Posterior cingulate gyrus (tissue), 11 donors: Measurements from ENCODE around the gene AGR2.

Experiments
- DNase-seq, 10 donors: peaks; one replicate each; pipeline versions ENCODE4 v3.0.0 to v3.0.0-alpha.2; 2020 to 2021; ENCODE audit warnings: mixed read lengths in 3 of 10
- intact Hi-C: fragments of 100-400 bp; cut with DNase I; formaldehyde crosslinking; loops from one replicate; pipeline ENCODE4 v1.15.1; 2023

AGR2 gene

GRCh38 chr7:16815001-16815400, 10.2 kb upstream of the AGR2 start:
- intact Hi-C loops, result no loop called here
- DNase-seq, result no peak

DNA sequence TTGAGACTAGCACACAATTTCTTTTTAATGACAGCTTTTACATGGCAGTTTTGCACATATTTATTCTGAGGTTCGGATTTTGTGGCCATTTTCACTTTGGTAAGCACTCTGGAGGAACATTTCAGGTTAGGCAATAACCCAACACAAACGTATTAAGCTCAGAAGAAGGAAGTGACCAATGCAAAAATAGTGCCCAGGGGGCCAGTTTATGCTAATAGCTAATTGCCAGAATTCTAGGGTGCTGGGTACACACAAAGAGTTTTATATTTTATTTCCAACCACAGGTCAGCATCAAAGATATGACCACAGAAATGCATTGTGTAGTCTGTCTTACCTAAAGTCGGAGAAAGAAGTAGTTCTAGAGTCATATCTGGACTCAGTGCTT, 8.4 kb upstream of the AGR2 start:
- intact Hi-C loops, result no loop called here
- DNase-seq, result no peak

GRCh38 chr7:16812542-16813231, 7.9 kb upstream of the AGR2 start:
- intact Hi-C loops, result no loop called here

GRCh38 chr7:16811551-16811950, 6.8 kb upstream of the AGR2 start:
- intact Hi-C loops, result no loop called here
- DNase-seq, result no peak

More at GRCh38 chr7:16812542-16813231, 7.9 kb upstream of the AGR2 start:
- DNase-seq, result no peak

- intact Hi-C loops, result no loop called here
- DNase-seq, result no peak
These were observed 5.8 kb upstream of the AGR2 start for GRCh38 chr7:16810573-16810972.

DNA sequence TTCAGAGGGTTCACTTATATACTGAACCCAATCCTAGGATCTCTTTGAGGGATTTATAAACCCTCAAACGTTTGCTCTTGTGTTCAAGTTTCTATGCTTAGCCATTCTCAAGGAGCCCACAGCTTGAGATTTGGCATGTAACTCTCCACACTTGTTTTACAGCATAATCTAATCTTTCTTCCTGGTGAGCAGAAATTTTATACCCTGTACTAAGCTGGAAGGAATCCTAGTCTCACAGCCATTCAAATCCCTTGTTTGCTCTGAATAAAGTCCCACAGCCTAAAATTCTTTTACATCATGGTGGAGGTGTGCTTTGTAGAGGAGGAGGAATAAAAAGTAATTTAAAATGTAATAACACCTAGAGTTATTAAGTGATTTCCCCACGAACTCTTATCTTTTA, 5.3 kb upstream of the AGR2 start:
- intact Hi-C loops, result no loop called here
- no peak for DNase-seq

DNA sequence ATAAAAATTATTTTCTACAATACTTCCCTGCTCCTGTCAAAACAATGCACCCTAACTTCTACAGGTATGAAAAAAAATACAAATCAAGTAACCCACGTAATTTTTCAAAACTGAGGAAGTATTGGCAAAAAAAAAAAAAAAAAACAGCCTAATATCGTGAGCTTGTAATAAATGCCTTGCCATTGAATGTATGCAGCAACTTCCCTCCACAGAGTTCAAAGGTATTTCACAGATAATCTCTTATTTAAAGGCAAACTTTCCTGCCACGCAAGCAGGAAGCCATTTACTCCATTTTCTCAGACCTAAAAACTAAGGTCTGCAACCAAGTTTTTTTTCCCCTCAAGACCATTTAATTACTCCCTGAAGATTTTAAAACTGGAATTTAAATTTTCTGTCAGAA, 642 bp upstream of the AGR2 start:
- no peak for DNase-seq
- intact Hi-C loops, result no loop called here

DNA sequence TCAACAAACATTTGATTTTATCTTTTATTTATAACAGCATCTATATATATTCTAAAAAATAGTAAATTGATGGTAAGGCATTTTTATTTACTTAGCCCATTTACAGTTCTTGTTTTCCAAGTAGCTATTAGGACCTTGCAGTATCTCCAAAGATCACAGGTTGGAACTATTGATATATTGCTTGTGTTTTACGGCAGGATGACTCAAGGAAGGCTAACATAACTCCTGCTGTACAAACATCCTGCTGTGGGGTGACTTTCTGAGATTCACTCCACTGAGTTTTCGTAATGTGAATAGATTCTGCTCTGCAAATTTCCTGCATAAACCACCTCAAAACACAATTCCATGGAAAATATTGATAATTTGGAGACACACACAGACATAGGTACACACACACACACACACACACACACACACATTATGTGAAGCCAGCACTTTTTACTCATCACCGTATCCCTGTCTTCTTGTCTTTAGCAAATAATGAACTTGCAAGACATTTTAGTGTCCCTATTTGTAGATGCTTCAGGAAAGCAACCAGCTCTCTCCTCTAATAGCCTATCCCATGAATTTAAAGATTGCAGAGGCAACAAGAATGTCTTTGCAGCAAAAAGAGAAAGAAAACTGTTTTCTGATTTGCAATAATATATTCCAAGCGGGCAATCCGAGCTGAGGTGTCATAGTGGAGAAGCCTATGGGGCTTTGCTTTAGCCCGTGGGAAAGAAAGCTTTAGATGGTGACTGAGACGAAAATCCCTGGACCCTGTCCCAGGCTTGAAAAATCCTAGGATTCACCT, 722 bp downstream of the AGR2 start:
- intact Hi-C loops, result loop anchor here (5.0 kb wide), 1 partner anchor 113 kb away; no protein-coding TSS in a partner anchor
- no peak for DNase-seq

DNA sequence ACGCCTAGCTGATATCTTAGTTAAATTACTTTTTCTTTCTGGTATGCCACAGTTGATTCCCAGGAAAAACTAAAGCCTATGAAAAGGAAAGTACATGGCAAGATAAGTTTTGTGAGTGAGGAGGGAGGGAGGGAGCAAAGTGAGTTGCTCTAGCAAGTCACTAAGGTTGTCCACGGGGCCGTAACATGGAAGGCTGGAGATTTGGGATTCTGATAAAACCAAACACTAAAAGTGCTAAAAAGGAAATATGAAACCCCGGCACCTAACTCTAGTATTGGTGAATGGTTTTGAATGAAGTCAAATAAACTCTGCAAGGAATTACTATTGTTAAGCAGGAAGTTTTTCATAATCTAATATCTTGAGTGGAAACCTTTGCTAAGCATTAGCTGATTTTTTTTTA, 1.7 kb downstream of the AGR2 start:
- intact Hi-C loops, result loop anchor here (5.0 kb wide), 1 partner anchor 114 kb away; no protein-coding TSS in a partner anchor

GRCh38 chr7:16801579-16801978, 3.2 kb downstream of the AGR2 start:
- intact Hi-C loops, result loop anchor here (5.0 kb wide), 1 partner anchor 116 kb away; no protein-coding TSS in a partner anchor
- DNase-seq, result no peak

More for the DNA sequence above, 1.7 kb downstream of the AGR2 start:
- no peak for DNase-seq

GRCh38 chr7:16801111-16801542, 3.7 kb downstream of the AGR2 start:
- intact Hi-C loops, result loop anchor here (5.0 kb wide), 1 partner anchor 116 kb away; no protein-coding TSS in a partner anchor
- DNase-seq, result no peak

DNA sequence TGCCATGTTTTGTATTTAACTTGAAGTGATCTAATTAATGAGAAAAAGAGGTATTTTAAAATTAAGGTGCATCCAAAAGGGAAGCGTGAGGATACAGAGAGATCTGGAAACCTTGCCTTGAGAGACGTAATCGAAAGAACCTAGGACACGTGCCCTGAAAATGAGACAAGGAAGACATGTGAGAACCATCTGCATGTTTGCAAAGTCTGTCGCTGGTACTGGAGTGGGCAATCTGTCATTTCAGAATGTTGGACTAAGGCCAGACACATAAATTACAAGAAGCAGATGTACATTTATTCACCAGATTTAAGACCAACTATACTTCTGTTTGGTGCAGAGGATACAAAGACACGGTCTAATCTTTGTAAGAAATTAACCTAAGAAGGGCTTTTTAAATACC, 9.2 kb downstream of the AGR2 start:
- DNase-seq, result no peak
- intact Hi-C loops, result no loop called here

DNA sequence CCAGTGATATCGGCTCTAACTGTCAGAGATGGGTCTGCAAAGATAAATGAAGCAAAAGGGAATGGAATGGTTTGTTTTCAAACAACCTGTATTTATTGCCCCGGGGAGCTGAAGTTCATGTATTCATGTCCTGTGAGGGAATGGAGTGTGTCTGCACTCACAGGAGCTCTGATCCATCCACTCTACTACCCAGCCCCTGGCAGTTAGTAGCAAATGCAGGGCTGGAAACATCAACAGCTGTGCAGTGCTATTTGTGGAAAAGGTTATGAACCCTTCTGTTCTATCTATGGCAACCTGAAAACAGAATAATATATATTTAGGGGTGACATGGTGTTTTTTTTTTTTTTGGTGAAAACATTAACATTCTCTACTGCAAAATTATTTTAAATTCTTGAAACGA, 9.8 kb downstream of the AGR2 start:
- intact Hi-C loops, result no loop called here

GRCh38 chr7:16791905-16792698, 12.7 kb downstream of the AGR2 start:
- intact Hi-C loops, result no loop called here
- no peak for DNase-seq

More for the DNA sequence above, 9.8 kb downstream of the AGR2 start:
- DNase-seq, result no peak

DNA sequence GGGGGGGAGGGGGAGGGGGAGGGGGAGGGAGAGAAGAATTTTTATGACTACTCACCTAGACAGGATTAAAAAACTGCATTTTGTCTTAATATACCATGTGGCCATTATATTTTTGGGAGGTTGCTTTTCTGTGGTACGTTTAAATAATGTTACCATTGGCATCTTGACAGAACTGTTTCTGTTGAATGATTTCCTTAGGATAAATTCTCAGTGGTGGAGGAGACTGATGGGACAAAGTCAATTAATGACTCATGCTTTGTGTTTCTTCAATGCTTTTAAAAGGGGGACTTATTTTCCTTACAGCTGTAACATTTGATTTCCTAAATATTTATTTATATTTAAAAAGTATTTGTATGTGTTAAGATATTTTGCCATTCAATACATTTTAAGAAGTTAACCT, 13.7 kb downstream of the AGR2 start:
- no peak for DNase-seq
- intact Hi-C loops, result no loop called here

- DNase-seq, result no peak
- intact Hi-C loops, result no loop called here
These were observed 17.7 kb downstream of the AGR2 start for GRCh38 chr7:16787127-16787526.

- no peak for DNase-seq
- intact Hi-C loops, result no loop called here
These were observed 18.5 kb downstream of the AGR2 start for GRCh38 chr7:16786257-16786656.

DNA sequence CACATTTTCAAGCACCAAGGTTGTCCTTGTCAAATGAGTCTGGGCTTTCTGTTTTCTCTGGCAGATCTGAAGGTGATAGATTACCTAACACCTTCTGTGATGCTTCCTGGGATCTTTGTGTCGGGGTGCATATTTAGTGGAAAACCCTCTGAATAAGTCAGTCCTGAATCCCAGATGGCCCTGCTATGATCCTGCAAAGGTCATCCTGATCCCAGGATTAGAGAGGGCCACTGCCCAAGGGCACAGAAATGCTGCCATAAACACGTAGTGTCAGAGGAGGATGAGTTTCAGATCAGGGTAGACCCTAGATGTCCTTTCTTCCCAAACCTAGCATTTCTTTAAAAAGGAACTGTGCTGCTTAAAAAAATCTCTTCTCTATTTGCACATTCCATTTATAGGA, 19.0 kb downstream of the AGR2 start:
- intact Hi-C loops, result no loop called here

DNA sequence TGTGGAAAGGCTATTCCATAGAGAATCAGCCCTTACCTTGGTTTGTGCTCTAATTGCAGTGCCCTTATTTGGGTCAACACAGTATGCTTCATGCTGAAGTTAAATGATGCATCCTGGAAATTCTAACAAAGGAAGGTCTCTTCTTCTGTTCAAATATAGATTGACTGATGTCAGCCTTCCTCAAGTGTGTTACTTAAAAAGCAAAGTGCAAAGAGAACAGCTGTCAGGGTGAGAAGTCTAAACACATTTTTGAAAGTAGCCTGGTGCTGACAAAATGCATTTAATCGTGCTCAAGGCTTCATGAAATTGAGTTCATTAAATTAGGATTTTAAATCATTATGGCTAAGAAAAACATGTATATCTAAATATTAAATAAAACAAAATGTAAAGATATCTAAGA, 19.5 kb downstream of the AGR2 start:
- intact Hi-C loops, result no loop called here
- DNase-seq, result no peak

More for the DNA sequence above, 19.0 kb downstream of the AGR2 start:
- no peak for DNase-seq

- no peak for DNase-seq
- intact Hi-C loops, result no loop called here
These were observed 24.2 kb downstream of the AGR2 start for GRCh38 chr7:16780596-16780995.

DNA sequence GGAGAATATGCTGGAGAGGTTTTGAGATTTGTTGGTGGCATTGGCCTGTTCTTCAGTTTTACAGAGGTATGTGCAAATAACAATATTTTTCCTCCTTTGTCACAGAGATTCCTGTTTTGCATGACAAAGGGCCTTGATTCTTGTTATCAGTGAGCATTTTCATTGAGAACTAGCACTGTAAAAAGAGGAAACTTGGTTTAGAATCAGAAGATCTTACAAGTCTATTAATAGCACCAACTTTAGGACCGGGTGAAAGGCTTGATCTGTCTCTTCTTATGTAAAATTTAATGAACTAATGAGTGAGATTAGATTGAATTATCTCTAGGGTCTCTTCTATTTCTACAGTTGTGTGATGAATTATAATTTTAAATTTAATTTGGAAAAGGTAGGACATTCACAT, 25.7 kb downstream of the AGR2 start:
- intact Hi-C loops, result no loop called here
- no peak for DNase-seq
